OCI-LY3 (cell line): ENCODE data around the gene ACP6.
"Not testable (repeated sequence)": the region's sequence is repeated elsewhere in the genome, so short reads cannot be mapped to it uniquely, and the experiment has no call there.

Experiments
- H2AFZ ChIP-seq: fragments of 200-600, 300-600 bp; shearing (Covaris generic); 2 replicates; pipeline ENCODE4 v1.6.0; 2014; ENCODE audit warnings: antibody characterized with exemption, low read depth, low read length
- H3K27ac ChIP-seq: fragments of 200-600, 300-600 bp; sonication (generic); 2 replicates; pipeline ENCODE4 v1.5.1; 2014; ENCODE audit warnings: mild to moderate bottlenecking, low read length, moderate library complexity, mixed read lengths
- H3K27me3 ChIP-seq: fragments of 200-600, 300-600 bp; sonication (generic); 2 replicates; pipeline ENCODE4 v1.6.1; 2014; ENCODE audit warnings: low read depth, low read length, mixed read lengths
- H3K36me3 ChIP-seq: fragments of 200-600, 300-600 bp; sonication (generic); replicated peaks from 2 replicates; pipeline ENCODE3; 2014; ENCODE audit warnings: low read depth, low read length, mixed read lengths
- H3K4me1 ChIP-seq: fragments of 300-600, 200-600 bp; sonication (generic); 2 replicates; pipeline ENCODE4 v1.6.1; 2014; ENCODE audit warnings: low read length, mixed read lengths
- H3K4me2 ChIP-seq: fragments of 200-600, 300-600 bp; sonication (generic); 2 replicates; pipeline ENCODE4 v1.6.1; 2014; ENCODE audit warnings: low read length, mixed read lengths
- H3K4me3 ChIP-seq: fragments of 300-600, 200-600 bp; sonication (generic); 2 replicates; pipeline ENCODE4 v1.5.1; 2014; ENCODE audit warnings: antibody characterized with exemption, mild to moderate bottlenecking, low read length, moderate library complexity
- H3K79me2 ChIP-seq: fragments of 300-600, 200-600 bp; shearing (Covaris generic); 2 replicates; pipeline ENCODE4 v1.6.1; 2014; ENCODE audit warnings: mild to moderate bottlenecking, low read length, mixed read lengths
- H3K9ac ChIP-seq: fragments of 300-600, 200-600 bp; shearing (Covaris generic); 2 replicates; pipeline ENCODE4 v1.6.0; 2014; ENCODE audit warnings: mild to moderate bottlenecking, low read length, moderate library complexity
- H3K9me3 ChIP-seq: fragments of 200-600, 300-600 bp; shearing (Covaris generic); 2 replicates; pipeline ENCODE4 v1.6.1; 2014; ENCODE audit warnings: low read length, mixed read lengths; ENCODE audit not compliant: insufficient read depth
- H4K20me1 ChIP-seq: fragments of 200-600, 300-600 bp; sonication (generic); 2 replicates; pipeline ENCODE4 v1.6.1; 2016; ENCODE audit warnings: low read length, mixed read lengths; ENCODE audit not compliant: insufficient read depth
- CTCF ChIP-seq: fragments of 200-600, 300-600 bp; sonication (generic); IDR thresholded peaks from 2 replicates; pipeline ENCODE4 v1.5.1; 2014; ENCODE audit warnings: antibody characterized with exemption, low read length, low read depth
- EZH2phosphoT487 ChIP-seq: fragments of 200-600 bp; shearing (Covaris generic); IDR thresholded peaks from 2 replicates; pipeline ENCODE4 v1.6.1; 2018; ENCODE audit warnings: antibody characterized with exemption, mixed run types, low read depth

The ACP6 gene

GRCh38 chr1:147620543-147620942 lies 49.8 kb downstream of the ACP6 start:
- Histone ChIP-seq H3K4me3 (no peak overlapping the region), H3K4me2 (no peak overlapping the region), H3K27me3 (no peaks in the 10 kb centered on the region), H3K27ac (no peak overlapping the region), H2AFZ (no peak overlapping the region), H3K9ac (no peak overlapping the region), H4K20me1 (no peaks in the 10 kb centered on the region), H3K9me3 (no peaks in the 10 kb centered on the region), H3K36me3 (peaks cover 38% of the 10 kb centered on the region), H3K4me1 (peaks cover 5% of the 10 kb centered on the region), H3K79me2 (no peaks in the 10 kb centered on the region)
- no peak for TF ChIP-seq CTCF
- no peak for TF ChIP-seq EZH2phosphoT487

GRCh38 chr1:147619741-147620140 lies 50.6 kb downstream of the ACP6 start:
- TF ChIP-seq EZH2phosphoT487 (no peak), CTCF (no peak)
- H3K4me1 ChIP-seq, result no peaks in the 10 kb centered on the region
- H3K27ac ChIP-seq, result no peak overlapping the region
- H3K9ac ChIP-seq, result no peak overlapping the region
- H3K9me3 ChIP-seq, result no peaks in the 10 kb centered on the region
- no peaks in the 10 kb centered on the region for H3K27me3 ChIP-seq
- no peaks in the 10 kb centered on the region for H3K79me2 ChIP-seq
- H3K4me2 ChIP-seq, result no peak overlapping the region
- no peak overlapping the region for H3K4me3 ChIP-seq
- no peak overlapping the region for H2AFZ ChIP-seq
- no peaks in the 10 kb centered on the region for H4K20me1 ChIP-seq
- peaks cover 40% of the 10 kb centered on the region for H3K36me3 ChIP-seq

GRCh38 chr1:147618771-147619170 lies 51.6 kb downstream of the ACP6 start:
- H3K4me2 ChIP-seq, result no peak overlapping the region
- no peak for TF ChIP-seq CTCF
- TF ChIP-seq EZH2phosphoT487, result no peak

DNA sequence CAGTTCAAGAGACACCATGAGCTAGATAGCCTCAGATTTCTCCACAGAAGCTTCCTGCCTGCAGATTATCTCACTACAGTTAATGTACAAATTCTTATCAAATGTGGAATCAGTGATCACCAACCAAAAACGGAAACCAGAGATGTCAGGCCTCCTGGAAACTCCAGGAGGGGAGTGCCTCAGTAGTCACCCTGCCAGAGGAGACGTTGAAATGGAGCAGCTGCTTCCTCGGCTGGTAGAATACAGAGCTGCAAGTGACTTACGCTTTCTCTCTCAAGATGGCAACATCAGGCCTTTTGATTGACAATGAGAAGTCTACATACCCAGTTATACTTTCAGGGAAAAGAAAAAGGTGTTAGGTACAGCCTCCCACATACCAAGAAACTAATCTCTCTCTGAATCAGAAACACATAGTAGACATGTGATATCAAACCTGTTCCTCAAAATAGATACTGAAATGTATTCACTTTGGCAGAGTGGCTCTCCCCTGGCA lies 52.2 kb downstream of the ACP6 start:
- no peak for TF ChIP-seq EZH2phosphoT487
- TF ChIP-seq CTCF, result no peak
- Histone ChIP-seq H3K9me3 (no peaks in the 10 kb centered on the region), H3K4me3 (no peak overlapping the region), H3K27ac (no peak overlapping the region), H3K4me2 (no peak overlapping the region), H4K20me1 (no peaks in the 10 kb centered on the region), H3K36me3 (peaks cover 43% of the 10 kb centered on the region), H3K9ac (no peak overlapping the region), H3K79me2 (no peaks in the 10 kb centered on the region), H3K27me3 (no peaks in the 10 kb centered on the region), H3K4me1 (no peaks in the 10 kb centered on the region), H2AFZ (no peak overlapping the region)

More at GRCh38 chr1:147618771-147619170, 51.6 kb downstream of the ACP6 start:
- no peaks in the 10 kb centered on the region for H3K79me2 ChIP-seq
- no peak overlapping the region for H3K27ac ChIP-seq
- no peak overlapping the region for H2AFZ ChIP-seq
- H3K27me3 ChIP-seq, result no peaks in the 10 kb centered on the region
- H3K9ac ChIP-seq, result no peak overlapping the region
- H3K9me3 ChIP-seq, result no peaks in the 10 kb centered on the region
- H3K4me3 ChIP-seq, result no peak overlapping the region
- peaks cover 36% of the 10 kb centered on the region for H3K36me3 ChIP-seq
- no peaks in the 10 kb centered on the region for H4K20me1 ChIP-seq
- no peaks in the 10 kb centered on the region for H3K4me1 ChIP-seq

DNA sequence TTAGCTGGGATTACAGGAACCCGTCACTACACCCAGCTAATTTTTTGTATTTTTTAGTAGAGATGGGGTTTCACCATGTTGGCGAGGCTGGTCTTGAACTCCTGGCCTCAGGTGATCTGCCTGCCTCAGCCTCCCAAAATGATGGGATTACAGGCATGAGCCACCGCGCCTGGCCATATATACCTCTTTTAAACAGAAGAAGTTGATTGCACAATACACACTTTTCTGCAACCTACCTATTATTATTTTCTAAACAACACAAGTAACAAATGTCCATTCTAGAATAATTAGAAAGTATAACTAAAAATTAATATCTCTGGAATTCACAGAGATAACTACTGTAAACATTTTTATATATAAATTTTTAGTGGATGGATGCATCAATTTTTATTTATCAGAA lies 55.4 kb downstream of the ACP6 start:
- not testable (repeated sequence) for H3K9ac ChIP-seq, H2AFZ ChIP-seq, H3K27me3 ChIP-seq, H3K4me3 ChIP-seq, H3K4me1 ChIP-seq, H3K9me3 ChIP-seq, H3K4me2 ChIP-seq, H3K27ac ChIP-seq, H4K20me1 ChIP-seq, H3K79me2 ChIP-seq
- peaks cover 47% of the 10 kb centered on the region for H3K36me3 ChIP-seq
